MM.1S (cell line): ENCODE results near the gene STAU1.
"Not testable (repeated sequence)": the region's sequence is repeated elsewhere in the genome, so short reads cannot be mapped to it uniquely, and the experiment has no call there.

Experiments used
- DNase-seq: peaks from one replicate; pipeline ENCODE4 v3.0.0-alpha.2; 2015
- H2AFZ ChIP-seq: fragments of 300-600 bp; sonication (generic); 2 replicates; pipeline ENCODE4 v1.6.0; 2016; ENCODE audit warnings: antibody characterized with exemption, low read length
- H3F3A ChIP-seq: fragments of 300-600 bp; sonication (generic); 2 replicates; pipeline ENCODE4 v1.6.1; 2016; ENCODE audit warnings: mild to moderate bottlenecking, antibody characterized with exemption, low read length, moderate library complexity, mixed read lengths; ENCODE audit not compliant: insufficient read depth
- H3K27ac ChIP-seq: fragments of 300-600 bp; sonication (generic); 2 replicates; pipeline ENCODE4 v1.5.1; 2016; ENCODE audit warnings: mild to moderate bottlenecking, low read length
- H3K27me3 ChIP-seq: fragments of 300-600 bp; sonication (generic); replicated peaks from 2 replicates; pipeline ENCODE4 v1.6.0; 2016; ENCODE audit warnings: low read length; ENCODE audit not compliant: insufficient read depth
- H3K36me3 ChIP-seq: fragments of 300-600 bp; sonication (generic); replicated peaks from 2 replicates; pipeline ENCODE4 v1.6.1; 2016; ENCODE audit warnings: mild to moderate bottlenecking, low read length, mixed read lengths; ENCODE audit not compliant: insufficient read depth
- H3K4me1 ChIP-seq: fragments of 300-600 bp; sonication (generic); 2 replicates; pipeline ENCODE4 v1.6.1; 2016; ENCODE audit warnings: low read length, mixed read lengths
- H3K4me2 ChIP-seq: fragments of 300-600 bp; sonication (generic); 2 replicates; pipeline ENCODE4 v1.6.0; 2016; ENCODE audit warnings: low read depth, low read length
- H3K4me3 ChIP-seq: fragments of 300-600 bp; sonication (generic); 2 replicates; pipeline ENCODE4 v1.5.1; 2016; ENCODE audit warnings: low read length, mixed read lengths
- H3K79me2 ChIP-seq: fragments of 300-600 bp; sonication (generic); 2 replicates; pipeline ENCODE4 v1.6.1; 2016; ENCODE audit warnings: mixed run types, low read length, mixed read lengths
- H3K9ac ChIP-seq: fragments of 300-600 bp; sonication (generic); 2 replicates; pipeline ENCODE4 v1.6.1; 2016; ENCODE audit warnings: low read length, mixed read lengths
- H3K9me2 ChIP-seq: fragments of 300-600 bp; sonication (generic); replicated peaks from 2 replicates; pipeline ENCODE4 v1.6.1; 2016; ENCODE audit warnings: mild to moderate bottlenecking, low read length, mixed read lengths; ENCODE audit not compliant: insufficient read depth
- H3K9me3 ChIP-seq: fragments of 300-600 bp; sonication (generic); replicated peaks from 2 replicates; pipeline ENCODE4 v1.6.1; 2016; ENCODE audit warnings: mild to moderate bottlenecking, low read length, mixed read lengths; ENCODE audit not compliant: insufficient read depth
- H4K20me1 ChIP-seq: fragments of 300-600 bp; sonication (generic); 2 replicates; pipeline ENCODE4 v1.6.1; 2016; ENCODE audit warnings: mild to moderate bottlenecking, low read length, moderate library complexity, mixed read lengths; ENCODE audit not compliant: insufficient read depth
- EZH2 ChIP-seq: fragments of 300-600 bp; sonication (generic); optimal IDR thresholded peaks from 2 replicates; pipeline ENCODE3; 2017; ENCODE audit warnings: low read depth, mild to moderate bottlenecking, antibody characterized with exemption, low read length, mixed read lengths
- EZH2phosphoT487 ChIP-seq: fragments of 300-600 bp; sonication (generic); IDR thresholded peaks from 2 replicates; pipeline ENCODE4 v1.6.1; 2018; ENCODE audit warnings: antibody characterized with exemption, low read length
- TF ChIP-seq, protein P1 (sequence below): fragments of 300-600 bp; sonication (generic); IDR thresholded peaks from 2 replicates; pipeline ENCODE4 v1.5.1; 2016; ENCODE audit warnings: antibody characterized with exemption, low read length, mixed read lengths

STAU1 gene

DNA sequence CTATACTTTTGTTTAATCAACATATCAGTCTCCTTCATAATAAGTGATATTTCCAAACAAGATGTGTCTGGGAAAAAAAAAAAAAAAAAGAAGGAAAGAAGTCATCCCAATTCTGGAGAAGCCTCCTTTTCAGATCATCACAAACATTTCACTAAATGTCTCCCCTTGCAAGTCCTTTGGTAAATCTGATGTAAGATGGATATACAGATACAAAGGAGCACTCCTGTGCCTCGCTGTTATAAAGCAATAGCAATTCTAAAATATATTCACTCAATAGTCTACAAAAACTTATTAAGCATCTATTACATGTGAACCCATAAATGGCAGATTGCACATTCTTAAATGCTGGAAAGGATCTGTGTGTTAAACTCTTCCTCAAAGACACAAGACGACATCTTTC, 17.4 kb downstream of the STAU1 start:
- H3K9me3 ChIP-seq: no peaks in the 10 kb centered on the region
- no peaks in the 10 kb centered on the region for H3K27me3 ChIP-seq
- H2AFZ ChIP-seq: no peak overlapping the region
- H3K27ac ChIP-seq: no peak overlapping the region
- peaks cover 19% of the 10 kb centered on the region for H3F3A ChIP-seq
- no peak overlapping the region for H3K4me3 ChIP-seq
- no peak overlapping the region for H3K9ac ChIP-seq
- H3K4me1 ChIP-seq: peaks cover 33% of the 10 kb centered on the region
- TF ChIP-seq, protein P1, sequence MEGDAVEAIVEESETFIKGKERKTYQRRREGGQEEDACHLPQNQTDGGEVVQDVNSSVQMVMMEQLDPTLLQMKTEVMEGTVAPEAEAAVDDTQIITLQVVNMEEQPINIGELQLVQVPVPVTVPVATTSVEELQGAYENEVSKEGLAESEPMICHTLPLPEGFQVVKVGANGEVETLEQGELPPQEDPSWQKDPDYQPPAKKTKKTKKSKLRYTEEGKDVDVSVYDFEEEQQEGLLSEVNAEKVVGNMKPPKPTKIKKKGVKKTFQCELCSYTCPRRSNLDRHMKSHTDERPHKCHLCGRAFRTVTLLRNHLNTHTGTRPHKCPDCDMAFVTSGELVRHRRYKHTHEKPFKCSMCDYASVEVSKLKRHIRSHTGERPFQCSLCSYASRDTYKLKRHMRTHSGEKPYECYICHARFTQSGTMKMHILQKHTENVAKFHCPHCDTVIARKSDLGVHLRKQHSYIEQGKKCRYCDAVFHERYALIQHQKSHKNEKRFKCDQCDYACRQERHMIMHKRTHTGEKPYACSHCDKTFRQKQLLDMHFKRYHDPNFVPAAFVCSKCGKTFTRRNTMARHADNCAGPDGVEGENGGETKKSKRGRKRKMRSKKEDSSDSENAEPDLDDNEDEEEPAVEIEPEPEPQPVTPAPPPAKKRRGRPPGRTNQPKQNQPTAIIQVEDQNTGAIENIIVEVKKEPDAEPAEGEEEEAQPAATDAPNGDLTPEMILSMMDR: no peak
- TF ChIP-seq EZH2phosphoT487 (no peak), EZH2 (no peak)
- peaks cover 2% of the 10 kb centered on the region; the same call in 1 of the 2 replicates for H3K36me3 ChIP-seq
- no peak for DNase-seq
- no peaks in the 10 kb centered on the region; the same call in 1 of the 2 replicates for H4K20me1 ChIP-seq
- no peaks in the 10 kb centered on the region for H3K9me2 ChIP-seq
- H3K79me2 ChIP-seq: peaks cover 87% of the 10 kb centered on the region
- H3K4me2 ChIP-seq: no peak overlapping the region

DNA sequence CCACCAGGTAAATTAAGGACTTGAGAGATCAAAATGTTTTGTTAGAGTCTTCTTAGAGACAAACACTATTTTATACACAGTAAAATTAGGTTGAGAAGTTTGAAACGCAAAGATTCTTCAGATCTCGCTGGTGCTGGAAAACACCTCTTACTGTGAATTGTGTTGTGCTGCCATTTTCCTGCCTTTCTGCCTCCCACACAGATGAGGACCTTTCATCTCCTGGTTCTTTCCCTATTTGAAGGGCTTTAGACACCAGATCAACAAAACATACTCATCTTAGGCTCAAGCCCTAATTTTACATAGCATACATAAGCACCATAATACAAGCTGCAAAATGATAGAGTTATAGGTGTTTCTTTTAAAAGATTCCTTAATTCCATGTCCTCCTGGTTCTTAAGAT, 18.6 kb downstream of the STAU1 start:
- Histone ChIP-seq H3K9me3 (no peaks in the 10 kb centered on the region), H3K4me2 (no peak overlapping the region), H2AFZ (no peak overlapping the region), H3K27me3 (no peaks in the 10 kb centered on the region), H3K9ac (no peak overlapping the region), H3K9me2 (no peaks in the 10 kb centered on the region), H3K36me3 (peaks cover 2% of the 10 kb centered on the region; the same call in 1 of the 2 replicates), H3K79me2 (peaks cover 88% of the 10 kb centered on the region), H3K4me1 (peaks cover 36% of the 10 kb centered on the region), H3K4me3 (no peak overlapping the region), H3K27ac (no peak overlapping the region), H3F3A (peaks cover 19% of the 10 kb centered on the region), H4K20me1 (no peaks in the 10 kb centered on the region; the same call in 1 of the 2 replicates)
- DNase-seq: no peak
- no peak for TF ChIP-seq EZH2phosphoT487
- TF ChIP-seq, protein P1: no peak
- TF ChIP-seq EZH2: no peak

DNA sequence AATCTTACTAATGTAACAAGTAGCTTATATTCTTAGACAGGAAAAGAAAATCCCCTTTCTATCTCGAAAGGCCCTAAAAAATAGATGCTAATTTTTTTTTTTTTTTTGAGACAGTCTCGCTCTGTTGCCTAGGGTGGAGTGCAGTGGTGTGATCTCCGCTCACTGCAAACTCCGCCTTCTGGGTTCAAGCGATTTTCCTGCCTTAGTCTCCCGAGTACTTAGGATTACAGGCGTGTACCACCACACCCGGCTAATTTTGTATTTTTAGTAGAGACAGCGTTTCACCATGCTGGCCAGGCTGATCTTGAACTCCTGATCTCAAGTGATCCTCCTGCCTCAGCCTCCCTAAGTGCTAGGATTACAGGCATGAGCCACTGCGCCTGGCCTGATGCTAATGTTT, 19.3 kb downstream of the STAU1 start:
- not testable (repeated sequence) for H3K36me3 ChIP-seq, H3K9ac ChIP-seq, H3K27ac ChIP-seq, H3K27me3 ChIP-seq, DNase-seq, H4K20me1 ChIP-seq, H3K4me2 ChIP-seq, H3K9me3 ChIP-seq, H2AFZ ChIP-seq, H3K9me2 ChIP-seq, H3K4me3 ChIP-seq
- Histone ChIP-seq H3K4me1 (peaks cover 36% of the 10 kb centered on the region), H3F3A (peaks cover 19% of the 10 kb centered on the region), H3K79me2 (peaks cover 90% of the 10 kb centered on the region)

DNA sequence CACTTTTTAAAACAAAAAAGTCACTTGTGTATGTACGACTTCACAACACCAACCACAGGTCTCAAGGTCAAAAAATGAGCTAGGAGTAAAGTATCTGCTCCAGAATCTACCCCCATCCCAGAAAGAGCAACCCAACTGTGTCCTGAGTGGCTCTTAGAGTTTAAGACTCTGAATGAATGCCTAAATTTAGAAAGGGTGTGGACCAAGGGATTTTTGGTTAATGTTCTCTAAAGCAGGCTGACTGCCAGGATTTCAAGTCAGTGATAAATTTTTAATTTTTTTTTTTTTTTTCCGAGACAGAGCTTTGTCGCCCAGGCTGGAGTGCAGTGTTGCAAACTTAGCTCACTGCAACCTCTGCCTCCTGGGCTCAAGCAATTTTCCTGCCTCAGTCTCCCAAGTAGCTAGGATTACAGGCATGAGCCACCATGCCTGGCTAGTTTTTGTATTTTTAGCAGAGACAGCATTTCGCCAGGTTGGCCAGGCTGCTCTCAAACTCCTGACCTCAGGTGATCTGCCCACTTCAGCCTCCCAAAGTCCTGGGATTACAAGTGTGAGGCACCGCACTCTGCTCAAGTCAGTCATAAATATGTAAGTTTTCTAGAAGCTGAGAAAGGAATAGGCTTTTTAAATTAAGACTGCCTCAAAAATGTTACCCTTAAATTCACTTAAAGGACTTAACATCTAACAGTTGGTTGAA, 20.2 kb downstream of the STAU1 start:
- Histone ChIP-seq H3F3A (peaks cover 19% of the 10 kb centered on the region), H3K27ac (peak overlapping the region; percentile 58; the same call in 1 of the 2 replicates), H4K20me1 (no peaks in the 10 kb centered on the region; the same call in 1 of the 2 replicates), H3K36me3 (peaks cover 2% of the 10 kb centered on the region; the same call in 1 of the 2 replicates), H3K4me2 (peak overlapping the region; percentile 49), H3K4me1 (peaks cover 36% of the 10 kb centered on the region), H3K79me2 (peaks cover 88% of the 10 kb centered on the region), H2AFZ (no peak overlapping the region), H3K9me2 (no peaks in the 10 kb centered on the region), H3K4me3 (no peak overlapping the region), H3K27me3 (no peaks in the 10 kb centered on the region), H3K9me3 (no peaks in the 10 kb centered on the region), H3K9ac (no peak overlapping the region)
- TF ChIP-seq EZH2phosphoT487 (no peak), EZH2 (no peak)
- TF ChIP-seq, protein P1: no peak
- DNase-seq: no peak
